B cell (primary cell): ENCODE data around the gene SEC24D.

Experiments used
- EZH2 ChIP-seq: IDR thresholded peaks from 2 replicates; pipeline ENCODE4 v1.6.1; 2012; ENCODE audit warnings: borderline replicate concordance, low read depth, mild to moderate bottlenecking, moderate library complexity, low read length; ENCODE audit not compliant: insufficient read depth, poor library complexity, severe bottlenecking
- TF ChIP-seq, protein P1 (sequence below): fragments of 200-600 bp; IDR thresholded peaks from one replicate; pipeline ENCODE4 v1.8.0; 2022; ENCODE audit warnings: antibody characterized with exemption, mild to moderate bottlenecking

DNA sequence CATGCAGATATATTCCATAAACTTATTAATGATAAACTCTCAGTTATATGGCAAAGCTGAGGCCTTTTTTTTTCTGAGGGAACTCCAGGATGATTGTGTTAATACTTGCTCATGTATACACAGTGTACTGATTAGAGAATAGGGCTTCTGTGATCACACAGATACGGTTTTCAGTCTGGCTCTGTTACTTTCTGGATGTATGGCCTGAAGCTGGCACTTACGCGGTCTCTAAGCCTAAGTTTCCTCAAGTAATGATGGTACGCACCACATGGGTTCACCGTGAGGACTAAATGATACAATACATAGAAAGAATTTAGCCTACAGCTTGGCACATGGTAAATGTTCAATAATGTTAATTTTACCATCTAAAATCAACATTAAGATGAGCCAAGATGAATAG, 73.8 kb downstream of the SEC24D start:
- TF ChIP-seq, protein P1, sequence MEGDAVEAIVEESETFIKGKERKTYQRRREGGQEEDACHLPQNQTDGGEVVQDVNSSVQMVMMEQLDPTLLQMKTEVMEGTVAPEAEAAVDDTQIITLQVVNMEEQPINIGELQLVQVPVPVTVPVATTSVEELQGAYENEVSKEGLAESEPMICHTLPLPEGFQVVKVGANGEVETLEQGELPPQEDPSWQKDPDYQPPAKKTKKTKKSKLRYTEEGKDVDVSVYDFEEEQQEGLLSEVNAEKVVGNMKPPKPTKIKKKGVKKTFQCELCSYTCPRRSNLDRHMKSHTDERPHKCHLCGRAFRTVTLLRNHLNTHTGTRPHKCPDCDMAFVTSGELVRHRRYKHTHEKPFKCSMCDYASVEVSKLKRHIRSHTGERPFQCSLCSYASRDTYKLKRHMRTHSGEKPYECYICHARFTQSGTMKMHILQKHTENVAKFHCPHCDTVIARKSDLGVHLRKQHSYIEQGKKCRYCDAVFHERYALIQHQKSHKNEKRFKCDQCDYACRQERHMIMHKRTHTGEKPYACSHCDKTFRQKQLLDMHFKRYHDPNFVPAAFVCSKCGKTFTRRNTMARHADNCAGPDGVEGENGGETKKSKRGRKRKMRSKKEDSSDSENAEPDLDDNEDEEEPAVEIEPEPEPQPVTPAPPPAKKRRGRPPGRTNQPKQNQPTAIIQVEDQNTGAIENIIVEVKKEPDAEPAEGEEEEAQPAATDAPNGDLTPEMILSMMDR = no peak
- TF ChIP-seq EZH2 = no peak
